ENCODE results near the gene METTL6. TPM values are rescaled to one million over a fixed set of nuclear protein-coding genes. Genes with fewer than 3 reads are reported as not detected.

Gene METTL6
- total and polyA plus RNA-seq, 2 of the 4 experiments (the other 2 are of a cell fraction): 15.4 to 21.5 TPM

GRCh38 chr3:15438983-15439382 lies 11.6 kb upstream of the METTL6 start:
- Histone ChIP-seq H3K56ac (ENCODE audit: extremely low read depth, insufficient read depth, low read length) (no peak overlapping the region), H3K4ac (ENCODE audit: low read depth, low read length) (no peak overlapping the region), H2AK5ac (ENCODE audit: low read depth, low read length) (no peak overlapping the region), H4K91ac (ENCODE audit: insufficient read depth, low read depth, low read length) (no peak overlapping the region), H2BK5ac (ENCODE audit: low read depth, low read length, poor library complexity, severe bottlenecking) (peak overlapping the region; percentile 61), H3K23ac (ENCODE audit: low read depth, low read length) (no peak overlapping the region), H2AK9ac (replicated peaks; ENCODE audit: low read depth, low read length, poor library complexity) (no peak overlapping the region), H3K36me3 (ENCODE audit: control insufficient read depth, insufficient read depth, low read length) (peaks cover 50% of the 10 kb centered on the region), H2BK15ac (ENCODE audit: low read depth, low read length) (no peak overlapping the region), H2BK120ac (ENCODE audit: low read depth, low read length) (no peak overlapping the region), H3K79me1 (ENCODE audit: low read depth in 1 of 2, low read length in 2 of 2) (peaks cover 6 to 24% of the 10 kb centered on the region in 2 experiments; a peak in 2 of 4 replicates), H3K4me1 (ENCODE audit: control insufficient read depth, insufficient read depth, low read length) (no peaks in the 10 kb centered on the region), H3K9me1 (ENCODE audit: insufficient read depth, low read length) (peaks cover 7% of the 10 kb centered on the region; the same call in 1 of the 2 replicates), H2BK20ac (ENCODE audit: low read depth, low read length) (no peak overlapping the region), H3K4me2 (ENCODE audit: low read depth, low read length) (no peak overlapping the region), H4K5ac (ENCODE audit: low read depth, low read length) (no peak overlapping the region), H3K14ac (replicated peaks; ENCODE audit: low read depth, low read length) (no peak overlapping the region), H4K8ac (ENCODE audit: low read depth in 2 of 2, low read length in 2 of 2) (no peak overlapping the region), H3K9me3 (ENCODE audit: control insufficient read depth, insufficient read depth, low read length) (no peaks in the 10 kb centered on the region), H4K20me1 (ENCODE audit: insufficient read depth, low read length) (no peaks in the 10 kb centered on the region), H3K27ac (ENCODE audit: insufficient read depth, low read length) (no peak overlapping the region), H2AFZ (replicated peaks; ENCODE audit: low read length, poor library complexity) (no peak overlapping the region), H3K4me3 (ENCODE audit: insufficient read depth, low read depth, low read length) (no peak overlapping the region), H3K9ac (ENCODE audit: low read depth, low read length) (no peak overlapping the region), H3K18ac (ENCODE audit: low read depth, low read length) (no peak overlapping the region), H3K27me3 (ENCODE audit: control insufficient read depth, insufficient read depth, low read length) (no peaks in the 10 kb centered on the region)
- TF ChIP-seq CTCF (conservative IDR thresholded peaks at IDR 0.05; ENCODE audit: low read depth, low read length): no peak
- TF ChIP-seq CEBPB (IDR thresholded peaks at IDR 0.05; ENCODE audit: low read depth, low read length): peak; percentile 65
- TF ChIP-seq, protein P1, sequence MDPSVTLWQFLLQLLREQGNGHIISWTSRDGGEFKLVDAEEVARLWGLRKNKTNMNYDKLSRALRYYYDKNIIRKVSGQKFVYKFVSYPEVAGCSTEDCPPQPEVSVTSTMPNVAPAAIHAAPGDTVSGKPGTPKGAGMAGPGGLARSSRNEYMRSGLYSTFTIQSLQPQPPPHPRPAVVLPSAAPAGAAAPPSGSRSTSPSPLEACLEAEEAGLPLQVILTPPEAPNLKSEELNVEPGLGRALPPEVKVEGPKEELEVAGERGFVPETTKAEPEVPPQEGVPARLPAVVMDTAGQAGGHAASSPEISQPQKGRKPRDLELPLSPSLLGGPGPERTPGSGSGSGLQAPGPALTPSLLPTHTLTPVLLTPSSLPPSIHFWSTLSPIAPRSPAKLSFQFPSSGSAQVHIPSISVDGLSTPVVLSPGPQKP (IDR thresholded peaks at IDR 0.05; ENCODE audit: borderline replicate concordance, low read depth, low read length): no peak
- TF ChIP-seq POLR2A (IDR thresholded peaks at IDR 0.05; ENCODE audit: low read depth, low read length): no peak
- dilution Hi-C loops (cut with HindIII; ENCODE audit: low sequenced_read_pairs, unreplicated experiment) (no loop called here), in situ Hi-C loops (cut with MboI; ENCODE audit: low sequenced_read_pairs) (no loop called here), intact Hi-C loops (cut with micrococcal nuclease) (no loop called here)
- WGBS, 2 experiments (ENCODE audit: extremely low coverage in 2 of 2, insufficient read length in 1 of 2): 47% methylated on average over 2 of the region's 4 CpGs; no CpG with 5 or more reads in 1 of the 2 experiments
- DNase-seq (peak; percentile 69), ATAC-seq (ENCODE audit: low read depth) (no peak)
- ChIA-PET POLR2A (ENCODE audit: unreplicated experiment) (no interaction called here), CTCF (no interaction called here)
- no TSS peak for BruUV-seq (replicated peaks)
